GM21367 (cell line): ENCODE measurements around the gene EIF4G2.
"Not testable (repeated sequence)": the region's sequence is repeated elsewhere in the genome, so short reads cannot be mapped to it uniquely, and the experiment has no call there.

Source experiments
- ATAC-seq: cut with Tn5 transposase; IDR thresholded peaks from one replicate; pipeline ENCODE4 v1.9.1; 2021; ENCODE audit not compliant: unreplicated experiment

The EIF4G2 gene

DNA sequence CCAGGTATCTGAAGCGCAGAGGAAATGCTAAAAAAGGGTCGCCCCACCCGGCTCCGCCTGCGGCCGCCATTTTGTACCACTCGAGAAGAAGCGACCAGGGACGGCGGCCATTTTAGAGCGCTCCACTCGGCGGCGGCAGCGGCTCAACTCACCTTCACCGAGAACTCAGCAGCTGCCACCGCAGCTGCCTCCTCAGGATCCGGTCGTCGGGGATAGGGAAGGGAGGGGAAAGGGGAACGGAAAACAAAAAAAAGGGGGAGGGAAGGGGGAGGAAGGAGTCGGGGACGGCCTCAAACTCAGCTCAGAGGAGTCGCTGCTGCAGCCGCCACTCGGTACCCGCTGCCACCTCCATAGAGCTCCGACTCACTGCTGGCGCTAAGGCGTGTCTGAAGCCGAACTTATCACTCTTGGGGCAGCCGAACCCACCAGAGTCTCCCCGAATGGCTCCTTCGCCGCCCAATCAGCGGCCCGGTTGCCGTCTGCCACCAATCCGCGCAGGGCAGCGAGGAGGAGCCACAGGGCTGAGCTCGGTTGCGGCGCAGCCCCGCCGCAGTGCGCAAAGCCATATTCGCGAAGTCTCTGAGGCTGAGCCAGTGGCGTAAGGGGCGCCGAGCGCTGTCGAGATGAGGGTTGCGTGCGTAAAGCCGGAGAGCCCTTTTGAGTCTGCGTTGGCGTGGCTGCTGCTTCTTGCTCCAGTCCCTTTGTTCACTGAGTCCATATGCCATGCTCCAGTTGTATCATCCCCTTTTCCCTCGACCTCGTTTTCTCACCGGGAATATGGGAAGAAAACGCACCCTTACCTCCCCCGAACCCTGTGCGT is at the start of gene EIF4G2:
TSS of gene EIF4G2 (minus strand) at position 374 of the 820 bp plus-strand sequence.
- peak; percentile 87 for ATAC-seq

DNA sequence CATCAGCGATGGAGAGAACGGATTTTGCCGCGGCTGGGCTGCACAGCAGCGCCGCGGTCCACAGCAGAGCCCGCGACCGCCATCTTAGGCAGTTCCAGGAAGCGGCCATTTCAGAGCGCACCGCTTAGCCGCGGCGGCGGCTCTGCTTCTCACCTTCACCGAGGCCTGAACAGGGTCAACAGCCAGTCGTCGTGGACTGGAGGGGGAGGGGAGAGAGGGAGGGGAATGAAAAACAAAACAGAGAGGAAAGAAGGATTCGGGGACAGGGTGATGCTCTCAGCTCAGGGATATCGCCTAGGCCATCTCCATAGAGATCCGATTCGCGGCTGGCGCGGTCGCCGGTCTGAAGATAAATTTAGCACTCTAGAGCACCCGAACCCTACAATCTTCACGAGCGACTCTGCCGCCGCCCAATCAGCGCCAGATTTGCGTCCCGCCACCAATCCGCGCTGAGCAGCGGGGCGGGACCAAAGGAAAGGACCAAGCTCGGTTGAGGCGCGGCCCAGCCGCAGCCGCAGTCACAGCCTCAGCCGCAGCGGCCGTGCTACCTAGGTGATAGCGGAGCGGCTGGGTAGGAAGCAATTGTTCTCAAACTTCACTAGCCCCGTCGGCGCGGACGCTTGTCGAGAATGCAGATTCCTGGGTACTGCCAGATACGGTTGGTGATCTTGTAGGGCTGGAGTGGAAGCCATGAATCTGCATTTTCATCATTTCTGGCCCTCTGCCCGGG is 49.1 kb upstream of the EIF4G2 start, which contains the start of gene ZBED5:
TSS of gene ZBED5 (minus strand) at position 345 of the 730 bp plus-strand sequence. CDS start 3,108 bp downstream, outside the sequence.
- peak; percentile 87 for ATAC-seq

DNA sequence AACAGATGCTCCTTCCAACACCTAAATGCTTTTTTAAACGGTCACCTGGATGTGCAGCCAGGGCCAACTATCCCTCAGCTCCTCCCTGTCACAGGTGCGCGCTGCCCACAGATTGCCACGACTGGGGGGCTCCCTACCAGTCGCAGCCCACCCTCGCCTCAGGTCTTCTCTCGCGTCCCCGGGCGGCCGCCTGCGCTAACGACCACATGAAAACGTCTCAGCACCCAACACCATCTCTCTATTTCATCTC is 48.7 kb upstream of the EIF4G2 start:
- ATAC-seq, result peak; percentile 4

DNA sequence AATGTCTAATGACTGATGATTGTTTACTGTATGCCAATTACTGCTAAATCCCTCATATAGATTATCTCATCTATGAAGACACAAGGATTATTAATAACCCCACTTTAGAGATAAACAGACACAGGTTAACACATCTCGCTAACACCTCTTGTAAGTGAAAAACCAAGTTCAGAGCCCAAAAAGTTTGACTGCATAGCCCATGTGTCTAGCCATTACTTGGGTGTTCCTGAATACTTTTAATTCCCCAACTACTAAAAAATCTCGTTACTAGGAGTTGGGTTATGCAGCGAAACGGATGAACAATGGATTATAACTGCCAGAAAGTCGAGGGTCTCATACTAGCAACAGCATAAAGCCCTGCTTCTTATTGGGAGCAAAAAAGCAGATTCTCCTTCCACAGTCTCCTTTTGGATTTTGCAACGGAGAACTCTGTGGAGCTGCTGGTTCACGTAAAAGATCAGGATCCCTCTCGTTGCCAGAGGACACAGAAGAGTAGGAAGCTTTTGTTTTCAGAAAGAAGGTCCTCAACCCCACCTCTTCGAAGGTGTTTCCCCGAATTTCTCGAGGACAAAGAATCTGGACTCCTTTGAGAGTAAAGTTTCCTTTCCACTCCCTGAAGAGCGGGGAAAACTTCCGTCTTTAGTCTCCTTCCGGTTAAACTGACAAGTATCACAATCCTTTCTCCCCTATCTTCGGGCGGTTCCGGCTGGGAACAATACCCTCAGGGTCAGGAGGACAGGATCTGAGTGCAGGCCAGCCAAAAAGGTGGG is 48.1 kb upstream of the EIF4G2 start:
- peak; percentile 2 for ATAC-seq

DNA sequence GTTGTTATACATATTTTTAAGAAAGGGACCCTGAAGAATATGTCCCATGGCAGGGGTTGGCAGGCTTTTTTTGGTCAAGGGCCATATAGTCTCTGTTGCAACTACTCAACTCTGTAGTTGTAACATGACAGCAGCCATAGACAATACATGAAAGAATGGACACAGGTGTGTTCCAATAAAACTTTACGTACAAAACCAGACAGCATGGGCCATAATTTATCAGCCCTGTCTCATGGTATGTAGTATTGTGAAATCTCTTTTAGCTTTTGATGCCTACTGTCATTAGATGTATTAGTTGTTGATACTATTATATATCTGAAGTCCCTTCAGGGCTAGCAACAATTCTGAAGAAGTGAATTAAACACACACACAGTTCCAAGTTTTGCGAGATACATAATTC is 46.6 kb upstream of the EIF4G2 start:
- no peak for ATAC-seq

DNA sequence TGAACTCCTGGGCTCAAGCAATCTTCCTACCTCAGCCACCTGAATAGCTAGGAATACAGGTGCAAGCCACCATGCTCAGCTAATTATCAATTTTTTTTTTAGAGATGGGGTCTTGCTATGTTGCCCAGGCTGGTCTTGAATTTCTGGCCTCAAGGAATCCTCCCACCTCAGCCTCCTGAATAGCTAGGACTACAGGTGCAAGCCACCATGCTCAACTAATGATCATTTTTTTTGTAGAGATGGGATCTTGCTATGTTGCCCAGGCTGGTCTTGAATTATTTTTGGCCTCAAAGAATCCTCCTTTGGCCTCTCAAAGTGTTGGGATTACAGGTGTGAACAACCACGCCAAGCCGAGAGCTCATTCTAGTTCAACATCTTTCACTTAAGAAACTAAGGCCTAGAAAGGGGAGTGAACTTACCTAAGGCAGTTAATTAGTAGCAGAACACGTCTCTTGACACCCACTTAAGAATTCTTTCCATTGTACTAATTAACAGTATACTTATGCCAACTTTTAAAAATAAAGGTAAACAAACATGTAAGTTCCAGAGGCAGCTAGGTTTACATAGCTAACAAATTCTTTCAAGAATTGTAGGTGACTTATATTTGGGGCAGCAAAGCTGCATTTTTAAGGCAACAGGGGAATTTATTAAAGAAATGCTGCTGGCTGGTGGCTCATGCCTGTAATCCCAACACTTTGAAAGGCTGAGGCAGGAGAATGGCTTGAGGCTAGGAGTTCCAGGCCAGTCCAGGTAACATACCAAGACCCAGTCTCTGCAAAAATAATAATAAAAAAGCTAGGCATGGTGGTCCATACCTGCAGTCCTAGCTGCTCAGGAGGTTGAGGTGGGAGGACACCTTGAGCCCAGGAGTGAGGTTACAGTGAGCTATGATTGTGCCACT is 39.5 kb upstream of the EIF4G2 start:
- no peak for ATAC-seq

DNA sequence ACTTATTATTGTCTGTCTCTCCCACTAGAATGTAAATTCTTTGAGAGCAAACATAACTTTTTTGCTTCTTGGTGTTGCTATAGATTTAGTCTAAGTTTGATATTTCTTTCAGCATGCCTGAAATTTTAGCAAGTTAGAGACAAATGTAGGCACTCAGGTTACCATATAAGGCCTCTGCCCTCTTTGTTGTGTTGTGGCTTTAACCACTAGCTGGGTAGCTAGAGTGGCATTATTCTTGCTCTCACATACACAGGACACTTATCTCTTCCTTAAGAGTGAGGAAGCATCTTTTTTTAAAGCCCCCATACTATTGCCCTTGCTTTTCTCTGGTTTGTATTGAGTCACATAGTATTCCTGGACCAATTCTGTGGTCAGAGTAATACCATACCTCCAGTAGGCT is 37.9 kb upstream of the EIF4G2 start:
- ATAC-seq, result no peak

DNA sequence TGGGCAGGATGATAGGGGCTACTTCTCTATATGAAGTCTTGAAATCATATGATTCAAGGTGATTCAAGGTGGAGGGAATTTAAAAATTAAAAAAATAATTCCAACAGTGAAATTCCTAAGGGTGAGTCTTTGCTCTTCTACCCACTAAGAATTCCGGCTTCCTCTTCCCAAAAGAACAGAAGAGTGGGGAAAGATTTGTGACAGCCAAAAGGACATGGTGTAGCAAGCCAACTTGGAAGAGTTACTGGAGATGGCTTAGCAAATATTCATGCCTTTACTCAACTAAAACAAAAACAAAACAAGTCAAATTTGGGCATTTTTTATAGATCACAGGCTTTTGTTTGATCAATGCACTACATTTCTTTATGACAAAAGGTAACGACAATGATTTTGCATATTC is 36.9 kb upstream of the EIF4G2 start:
- no peak for ATAC-seq

DNA sequence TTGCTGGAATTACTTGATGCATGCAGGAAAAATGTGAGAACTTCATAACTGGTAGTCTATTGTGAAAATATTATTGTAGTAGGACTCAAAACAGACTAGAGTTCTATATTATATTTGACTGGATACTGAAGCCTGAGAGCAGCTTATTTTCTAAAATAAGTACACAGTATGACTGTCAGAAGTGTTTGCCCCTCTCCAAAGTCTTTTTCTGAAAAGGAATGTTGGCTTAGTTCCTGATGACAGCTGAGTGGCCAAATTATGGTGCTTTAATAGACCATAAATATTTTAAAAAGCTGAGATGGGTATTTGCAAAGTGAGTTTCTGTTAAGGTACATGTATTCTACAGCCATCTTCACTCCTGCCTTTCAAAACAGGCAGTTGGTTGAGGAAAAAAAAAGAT is 36.1 kb upstream of the EIF4G2 start:
- ATAC-seq, result no peak

DNA sequence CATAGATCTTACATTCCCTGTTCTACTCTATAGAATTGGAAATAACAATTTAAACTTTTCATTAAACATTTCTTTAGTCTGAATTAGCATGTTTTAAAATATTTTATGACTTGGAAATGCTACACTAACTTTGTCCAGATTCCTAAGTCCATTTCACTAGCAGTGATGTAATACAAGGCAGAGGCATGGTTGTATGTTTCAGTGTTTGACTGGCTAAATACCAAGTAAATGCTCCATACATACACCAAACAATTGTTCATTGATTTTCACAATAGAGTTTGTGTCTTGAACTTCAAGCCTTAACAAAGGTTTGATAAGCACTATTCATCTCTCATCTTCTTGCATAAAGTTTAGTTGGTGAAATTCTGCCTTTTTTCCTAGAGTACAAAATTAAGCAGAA is 35.6 kb upstream of the EIF4G2 start:
- ATAC-seq, result no peak

DNA sequence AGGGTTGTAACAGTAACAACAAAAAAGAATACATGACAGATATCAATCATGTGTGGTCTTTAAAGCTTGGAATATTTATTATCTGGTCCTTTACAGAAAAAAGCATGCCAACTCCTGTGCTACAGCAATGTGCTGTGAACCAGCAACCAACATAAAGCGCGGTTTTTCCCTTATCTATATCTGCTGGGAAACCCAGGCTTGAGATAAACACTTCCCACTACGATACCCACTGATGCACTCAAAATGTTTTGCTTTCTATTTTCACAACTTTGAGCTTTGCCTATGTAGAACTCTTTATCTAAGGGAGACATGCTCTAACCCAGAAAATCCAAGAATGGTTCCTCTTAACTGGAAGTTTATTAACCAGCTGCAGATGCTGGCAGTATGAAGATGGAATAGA is 30.2 kb upstream of the EIF4G2 start:
- no peak for ATAC-seq

DNA sequence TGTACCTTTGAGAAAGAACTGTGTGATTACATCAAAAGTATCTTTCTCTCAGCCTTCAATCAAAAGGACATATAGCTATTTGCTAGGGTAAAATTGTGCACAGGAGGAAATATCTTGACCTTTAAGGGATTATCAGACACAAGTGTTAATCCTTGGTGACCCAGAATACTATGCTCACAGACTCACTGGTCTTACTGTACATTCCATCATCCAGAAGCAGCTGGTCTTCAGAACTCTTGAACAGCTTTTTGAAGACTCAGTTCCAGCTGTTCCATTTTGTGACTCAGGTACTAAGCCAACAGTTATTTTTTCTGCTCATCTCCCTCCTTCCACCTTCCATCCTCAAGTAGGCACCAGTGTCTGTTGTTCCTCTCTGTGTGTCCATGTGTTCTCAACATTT is 29.4 kb upstream of the EIF4G2 start:
- ATAC-seq, result no peak

DNA sequence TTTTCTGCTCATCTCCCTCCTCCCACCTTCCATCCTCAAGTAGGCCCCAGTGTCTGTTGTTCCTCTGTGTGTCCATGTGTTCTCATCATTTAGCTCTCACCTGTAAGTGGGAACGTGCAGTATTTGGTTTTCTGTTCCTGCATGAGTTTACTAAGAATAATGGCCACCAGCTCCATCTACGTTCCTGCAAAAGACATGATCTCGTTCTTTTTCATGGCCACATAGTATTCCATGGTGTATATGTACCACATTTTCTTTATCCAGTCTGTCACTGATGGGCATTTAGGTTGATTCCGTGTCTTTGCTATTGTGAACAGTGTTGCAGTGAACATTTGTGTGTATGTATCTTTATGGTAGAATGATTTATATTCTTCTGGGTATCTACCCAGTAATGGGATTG is 28.2 kb upstream of the EIF4G2 start:
- not testable (repeated sequence) for ATAC-seq

DNA sequence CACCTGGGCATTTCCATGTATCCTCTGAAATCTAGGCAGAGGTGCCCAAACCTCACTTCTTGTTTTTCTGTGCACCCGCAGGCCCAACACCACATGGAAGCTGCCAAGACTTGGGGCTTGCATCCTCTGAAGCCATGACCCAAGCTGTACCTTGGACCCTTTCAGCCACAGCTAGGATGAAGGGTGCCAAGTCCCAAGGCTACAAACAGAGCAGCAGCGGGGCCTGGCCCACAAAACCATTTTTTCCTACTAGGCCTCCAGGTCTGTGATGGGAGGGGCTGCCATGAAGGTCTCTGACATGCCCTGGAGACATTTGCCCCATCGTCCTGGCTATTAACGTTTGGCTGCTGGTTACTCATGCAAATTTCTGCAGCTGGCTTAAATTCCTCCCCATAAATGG is 20.4 kb upstream of the EIF4G2 start:
- no peak for ATAC-seq

DNA sequence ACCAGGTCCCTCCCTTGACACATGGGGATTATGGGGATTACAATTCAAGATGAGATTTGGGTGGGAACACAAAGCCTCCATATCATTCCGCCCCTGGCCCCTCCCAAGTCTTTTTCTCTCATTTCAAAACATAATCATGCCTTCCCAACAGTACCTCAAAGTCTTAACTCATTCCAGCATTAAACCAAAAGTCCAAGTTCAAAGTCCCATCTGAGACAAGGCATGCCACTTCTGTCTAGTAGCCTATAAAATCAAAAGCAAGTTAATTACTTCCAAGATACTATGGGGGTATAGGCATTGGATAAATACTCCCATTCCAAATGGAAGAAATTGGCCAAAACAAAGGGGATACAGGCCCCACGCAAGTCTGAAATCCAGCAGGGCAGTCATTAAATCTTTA is 19.7 kb upstream of the EIF4G2 start:
- no peak for ATAC-seq

DNA sequence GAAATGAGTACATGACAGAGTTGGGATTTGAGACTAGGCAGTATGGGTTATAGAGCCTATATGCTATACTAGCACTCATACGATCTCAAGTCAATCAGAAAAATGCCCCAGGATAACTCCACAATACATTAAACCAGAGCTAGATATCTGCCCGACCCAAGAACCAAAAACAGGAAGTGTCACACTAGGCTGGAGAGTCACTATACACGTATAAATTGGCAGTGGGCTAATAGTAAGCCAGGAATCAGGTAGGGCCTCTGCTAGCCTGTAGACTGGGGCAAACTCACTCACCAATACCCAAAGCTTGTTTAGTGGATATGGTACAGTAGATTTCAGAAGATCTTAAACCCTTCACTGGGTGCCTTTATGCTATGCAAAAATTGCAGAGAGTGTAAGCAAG is 16.2 kb upstream of the EIF4G2 start:
- ATAC-seq, result peak; percentile 67

DNA sequence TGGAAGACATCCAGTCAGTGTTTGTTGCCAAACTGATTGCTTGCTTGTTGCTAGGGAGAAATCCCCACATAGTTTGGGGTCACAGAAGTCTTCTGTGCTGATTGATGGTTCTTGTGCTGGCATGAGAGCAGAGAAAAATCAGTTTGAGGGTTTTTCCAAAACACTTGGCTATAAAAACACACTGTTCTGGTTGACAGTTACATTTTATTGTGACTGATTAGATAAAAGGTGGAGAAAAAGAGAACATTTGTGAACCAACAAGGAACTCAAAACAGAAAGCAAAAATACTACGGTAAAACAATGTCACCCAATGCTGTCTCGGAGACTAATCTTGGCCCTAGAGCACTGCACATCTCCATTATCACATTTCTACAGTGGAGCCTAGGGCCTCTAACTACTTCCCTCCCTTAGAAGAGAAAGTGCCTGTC is 14.4 kb upstream of the EIF4G2 start:
- no peak for ATAC-seq

DNA sequence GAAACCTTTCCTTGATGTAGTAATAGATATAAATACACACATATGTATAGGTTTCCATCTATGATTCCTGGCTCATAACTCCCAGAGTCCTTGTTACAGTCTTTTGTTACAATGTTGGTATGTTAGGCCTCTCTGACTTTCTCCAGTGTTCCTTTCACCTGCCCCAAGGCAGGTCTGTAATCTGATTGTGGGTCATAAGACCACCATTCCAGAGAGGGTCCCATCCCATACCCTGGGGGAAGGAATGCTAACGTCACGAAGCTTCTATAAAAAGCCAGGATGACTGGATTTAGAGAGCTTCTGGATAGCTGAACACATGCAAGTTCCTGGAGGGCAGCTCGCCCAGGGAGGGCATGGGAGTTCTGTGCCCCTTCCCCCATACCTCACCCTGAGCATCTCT is 13.8 kb upstream of the EIF4G2 start:
- not testable (repeated sequence) for ATAC-seq

DNA sequence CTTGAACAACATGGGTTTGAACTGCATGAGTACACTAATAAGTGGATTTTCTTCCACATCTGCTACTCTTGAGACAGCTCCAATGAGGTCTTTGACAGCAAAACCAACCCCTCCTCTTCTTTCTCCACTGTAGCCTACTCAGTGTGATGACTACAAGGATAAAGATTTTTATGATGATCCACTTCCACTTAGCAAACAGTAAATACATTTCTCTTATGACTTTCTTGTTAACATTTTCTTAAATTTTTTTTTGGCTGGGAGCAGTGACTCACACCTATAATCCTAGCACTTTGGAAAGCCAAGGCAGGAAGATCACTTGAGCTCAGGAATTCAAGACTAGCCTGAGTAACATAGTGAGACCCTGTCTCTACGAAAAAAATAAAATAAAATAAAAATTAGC is 9.9 kb upstream of the EIF4G2 start:
- ATAC-seq, result no peak

DNA sequence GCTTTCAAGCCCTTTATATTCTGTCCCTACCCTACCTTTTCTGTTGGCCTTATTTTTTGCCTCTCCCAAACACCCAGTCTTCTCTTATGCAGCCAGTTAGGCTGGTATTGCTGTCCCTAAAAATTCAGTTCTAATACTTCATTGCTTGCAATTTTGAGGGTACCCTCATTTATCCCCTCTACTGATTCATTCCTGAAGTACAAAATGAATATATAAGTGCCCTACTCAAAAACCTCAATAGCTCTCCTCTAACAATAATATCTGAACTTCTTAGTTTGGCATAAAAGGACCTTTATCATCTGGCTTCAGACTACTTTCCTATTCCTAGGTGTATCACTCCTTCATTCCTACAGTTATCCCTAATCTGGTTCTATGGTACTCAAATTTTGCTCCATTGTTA is 5.2 kb upstream of the EIF4G2 start:
- no peak for ATAC-seq
